NCI-H345 treated with DMSO at 0.1 percent for 48 hours (cell line): Measurements from ENCODE around the gene C2orf74.
"Not testable (repeated sequence)": the region's sequence is repeated elsewhere in the genome, so short reads cannot be mapped to it uniquely, and the experiment has no call there.

ENCODE experiments used
- DNase-seq: peaks from one replicate; lab custom pipeline; 2025; ENCODE audit not compliant: unreplicated experiment; lab: John Stamatoyannopoulos, UW

The C2orf74 gene

GRCh38 chr2:61172671-61173070, 10.7 kb downstream of the C2orf74 start:
- DNase-seq = no peak

- DNase-seq = no peak
These were observed 11.1 kb downstream of the C2orf74 start for GRCh38 chr2:61173116-61173515.

DNA sequence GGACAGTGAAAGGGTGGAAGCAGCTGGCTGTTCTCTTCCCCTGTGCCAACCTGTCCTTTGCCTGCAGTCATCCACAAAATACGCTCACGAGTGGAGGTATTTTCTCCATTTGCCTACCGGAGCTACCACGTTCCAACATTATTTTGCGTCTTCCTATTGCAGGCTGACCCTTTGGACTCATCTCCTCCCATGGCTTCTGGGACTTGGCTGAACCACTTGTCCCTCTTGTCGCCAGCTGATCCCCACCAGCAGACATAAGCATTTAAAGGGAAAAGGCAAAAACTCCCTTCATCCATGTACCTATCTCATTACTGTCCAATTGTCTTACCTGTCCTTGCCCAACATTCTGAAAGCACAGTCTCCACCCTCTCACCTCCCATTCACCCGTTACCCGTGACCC, 13.0 kb downstream of the C2orf74 start:
- DNase-seq = no peak

DNA sequence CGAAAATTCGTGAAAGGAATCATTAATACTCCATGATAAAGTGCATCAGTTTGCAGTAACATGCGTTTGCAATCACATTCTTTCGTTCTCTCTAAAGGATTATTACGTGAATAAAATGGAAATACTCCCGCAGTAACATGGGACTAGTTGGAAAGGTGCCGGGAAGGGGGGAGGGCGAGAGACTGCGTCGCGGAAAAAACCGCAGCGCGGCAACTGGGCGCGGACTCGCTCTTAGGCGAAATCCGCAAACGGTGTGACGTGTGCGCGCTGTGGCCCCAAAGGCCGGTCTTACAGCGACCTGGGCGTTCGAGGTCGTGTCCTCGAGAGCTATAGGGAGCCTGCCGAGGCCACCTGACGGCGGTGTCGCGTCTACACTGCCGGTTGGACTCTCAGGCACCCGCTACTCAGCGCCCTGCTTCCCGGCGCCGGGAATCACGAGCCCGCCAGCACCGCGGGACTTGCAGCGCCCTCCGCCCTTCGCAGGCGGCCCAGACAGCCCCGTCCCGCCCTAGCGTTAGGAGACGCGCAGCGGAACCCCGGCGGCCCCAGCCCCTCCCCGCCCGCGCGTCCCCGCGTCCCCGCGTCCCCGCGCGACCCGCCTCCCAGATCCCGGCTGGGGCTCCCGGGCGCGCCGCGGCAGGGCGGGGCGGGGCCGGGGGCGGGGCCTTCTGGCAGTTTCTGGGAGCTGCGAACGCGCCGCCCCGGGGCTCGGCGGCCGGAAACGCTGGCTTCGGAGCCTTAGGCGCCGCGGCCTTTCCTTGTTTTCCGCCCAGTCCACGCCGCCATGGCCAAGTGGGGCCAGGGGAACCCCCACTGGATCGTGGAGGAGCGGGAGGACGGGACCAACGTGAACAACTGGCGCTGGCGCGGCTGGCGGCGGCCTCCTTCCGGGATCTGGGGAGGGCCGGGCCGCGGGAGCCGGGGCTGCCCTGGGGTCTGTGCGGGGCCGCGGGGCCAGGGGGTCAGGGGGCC, 15.1 kb downstream of the C2orf74 start:
- DNase-seq = peak; percentile 76

GRCh38 chr2:61177727-61178549, 15.9 kb downstream of the C2orf74 start:
- peak; percentile 19 for DNase-seq

GRCh38 chr2:61178603-61179545, 16.9 kb downstream of the C2orf74 start:
- no peak for DNase-seq

GRCh38 chr2:61179701-61180639, 18.0 kb downstream of the C2orf74 start:
- DNase-seq = no peak

GRCh38 chr2:61180686-61181085, 18.7 kb downstream of the C2orf74 start:
- DNase-seq = no peak

DNA sequence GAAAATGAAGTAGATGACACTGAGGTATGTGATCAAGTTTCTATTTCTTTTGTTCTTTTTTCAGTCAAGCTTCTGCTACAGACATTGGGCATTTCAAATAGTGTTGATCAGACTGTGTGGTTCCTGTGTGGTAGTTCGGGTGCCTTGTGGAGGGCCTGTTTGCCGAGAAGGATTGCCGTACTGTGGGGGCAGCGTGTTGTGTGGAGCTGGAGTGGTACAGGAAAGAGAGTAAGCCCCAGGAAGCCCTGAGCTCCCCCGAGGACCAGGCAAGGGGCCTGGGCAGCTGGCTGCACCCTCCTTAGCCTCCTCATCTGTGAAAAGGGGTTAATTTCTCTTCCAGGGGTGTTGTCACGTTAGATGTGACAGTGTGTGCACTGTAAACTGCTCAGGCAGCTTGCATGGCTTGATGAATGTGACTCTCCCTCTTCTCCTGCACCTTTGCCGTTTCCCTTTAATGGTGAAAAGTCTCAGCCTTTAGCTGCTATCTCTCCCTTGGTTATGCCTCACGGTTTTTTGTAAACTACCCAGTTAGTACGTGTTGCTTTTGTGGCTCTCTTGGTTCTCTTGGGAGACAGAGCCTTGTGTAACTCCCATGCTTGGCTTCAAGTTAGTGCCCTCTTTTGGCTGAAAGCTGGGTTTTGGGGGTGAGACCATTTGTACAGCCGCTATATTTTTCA, 19.5 kb downstream of the C2orf74 start:
- DNase-seq = no peak

DNA sequence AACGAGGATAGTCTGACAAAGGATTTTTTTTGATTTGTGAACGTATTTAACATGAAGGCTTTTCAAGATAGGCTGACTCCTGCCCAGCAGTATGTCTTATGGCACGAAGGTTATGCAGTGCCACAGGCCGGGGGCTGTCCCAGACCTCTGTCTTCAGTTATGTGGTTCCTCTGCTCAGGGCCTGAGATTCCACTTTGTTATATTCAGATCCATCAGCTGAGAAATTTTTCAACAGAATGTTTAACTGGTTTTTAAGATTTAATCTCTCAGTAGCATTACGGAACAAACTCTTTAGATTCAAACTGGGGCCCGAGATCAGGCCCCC, 20.0 kb downstream of the C2orf74 start:
- no peak for DNase-seq

DNA sequence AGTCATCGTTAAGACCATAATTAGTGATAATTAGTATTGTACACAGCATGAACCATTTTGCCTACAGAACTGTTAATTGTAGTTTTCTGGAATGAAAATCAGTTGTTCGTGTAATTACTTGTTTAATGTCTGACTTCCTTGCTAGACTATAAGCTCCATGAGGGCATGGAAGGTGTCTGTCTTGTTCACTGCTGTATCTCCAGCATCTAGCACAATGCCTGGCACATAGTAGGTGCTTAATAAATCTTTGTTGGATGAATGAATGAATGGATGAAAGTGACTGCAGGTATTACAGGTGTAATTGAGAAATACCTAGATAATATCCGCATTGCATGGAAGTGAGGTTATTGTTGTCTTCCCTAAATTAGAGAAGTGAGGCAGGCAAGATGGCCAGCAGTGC, 21.8 kb downstream of the C2orf74 start:
- DNase-seq = no peak

DNA sequence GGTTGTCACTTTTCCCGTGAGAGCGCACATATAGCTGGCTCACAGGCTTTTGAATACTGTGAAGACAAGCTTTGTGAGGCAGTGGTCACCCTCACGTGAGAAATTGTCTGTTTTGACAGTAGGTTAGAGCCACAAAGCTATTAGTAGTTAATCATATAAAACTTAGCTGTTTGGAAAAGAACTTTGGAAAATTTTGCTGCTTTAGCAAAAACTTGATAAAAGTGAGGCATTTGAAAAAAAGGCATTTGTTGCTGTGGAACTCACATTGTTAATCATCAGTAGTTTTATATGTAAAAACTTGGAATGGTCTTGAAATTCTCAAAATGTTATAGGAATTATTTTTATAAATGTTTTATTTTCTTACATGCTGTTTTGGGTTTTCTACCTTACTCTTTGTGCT, 22.3 kb downstream of the C2orf74 start:
- no peak for DNase-seq

GRCh38 chr2:61185231-61185728, 23.3 kb downstream of the C2orf74 start:
- DNase-seq = no peak

DNA sequence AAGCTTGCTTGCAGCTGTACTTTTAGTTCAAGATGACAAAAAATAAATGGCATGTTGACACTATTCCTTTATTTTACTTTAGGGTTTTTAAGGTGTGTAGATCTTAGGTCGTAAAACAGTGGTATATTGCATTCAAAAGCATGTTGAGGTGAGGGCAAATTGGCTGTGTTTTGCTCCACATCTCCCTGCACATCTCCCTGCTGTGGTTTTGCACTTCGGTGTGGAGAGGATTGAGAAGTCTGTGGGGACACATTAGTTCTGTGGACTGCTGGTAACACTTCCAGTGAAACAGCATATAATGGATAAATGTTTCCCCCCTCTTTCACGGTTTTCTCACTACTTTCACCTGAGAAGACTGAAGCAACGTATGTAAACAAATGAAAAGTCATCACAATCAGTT, 25.1 kb downstream of the C2orf74 start:
- DNase-seq = no peak

GRCh38 chr2:61193670-61194561, 31.9 kb downstream of the C2orf74 start:
- no peak for DNase-seq

GRCh38 chr2:61194646-61195045, 32.7 kb downstream of the C2orf74 start:
- DNase-seq = not testable (repeated sequence)

GRCh38 chr2:61196671-61197070, 34.7 kb downstream of the C2orf74 start:
- no peak for DNase-seq

DNA sequence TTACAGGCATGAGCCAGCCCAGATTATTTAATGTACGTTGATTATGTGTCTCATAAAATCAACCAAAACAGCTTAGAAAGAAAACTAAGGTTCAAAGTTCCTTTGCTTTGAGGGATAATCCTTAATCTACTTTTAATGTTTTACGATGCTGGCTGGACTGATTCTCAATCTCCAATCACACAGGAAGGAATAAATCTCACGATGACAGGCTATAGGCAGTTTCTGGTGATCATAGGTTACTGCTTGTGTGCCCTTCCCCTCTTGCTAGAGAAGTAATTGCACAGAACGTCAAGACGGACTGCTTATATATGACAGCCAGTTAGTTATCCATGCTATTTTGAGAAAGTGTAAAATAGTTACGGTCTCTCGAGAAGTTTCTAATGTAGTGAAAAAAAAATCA, 43.1 kb downstream of the C2orf74 start:
- no peak for DNase-seq
